Spleen (tissue), 11 donors: ENCODE measurements around the gene HLA-DQB1. TPM values are rescaled to one million over a fixed set of nuclear protein-coding genes. Genes with fewer than 3 reads are reported as not detected.

ENCODE experiments used
- DNase-seq: peaks from one replicate; pipeline ENCODE4 v3.0.0-alpha.2; 2020
- H3K27ac ChIP-seq, 8 donors: fragments of 200-600 bp; sonication (generic) in 7 of 8; 1 replicate in 4 of 8; 2 replicates in 4 of 8; pipeline versions ENCODE4 v1.5.0 to v1.8.0; 2016 to 2021; ENCODE audit warnings: inconsistent platforms in 4 of 8, mild to moderate bottlenecking in 4 of 8, moderate library complexity in 1 of 8
- H3K27me3 ChIP-seq, 7 donors: fragments of 200-600 bp; sonication (generic) in 6 of 7; replicated peaks in 1 of 7; 1 replicate in 4 of 7; 2 replicates in 3 of 7; pipeline versions ENCODE4 v1.5.0 to v1.8.0; 2016 to 2021; ENCODE audit warnings: inconsistent platforms in 3 of 7, mild to moderate bottlenecking in 1 of 7
- H3K36me3 ChIP-seq, 6 donors: fragments of 200-600 bp; sonication (generic) in 5 of 6; 1 replicate in 4 of 6; 2 replicates in 2 of 6; pipeline versions ENCODE4 v1.5.0 to v1.8.0; 2016 to 2021; ENCODE audit warnings: inconsistent platforms in 2 of 6
- H3K4me1 ChIP-seq, 6 donors: fragments of 200-600 bp; sonication (generic) in 5 of 6; 1 replicate in 3 of 6; 2 replicates in 3 of 6; pipeline versions ENCODE4 v1.5.0 to v1.8.0; 2016 to 2021; ENCODE audit warnings: inconsistent platforms in 3 of 6
- H3K4me3 ChIP-seq, 8 donors: fragments of 200-600 bp; sonication (generic) in 7 of 8; 1 replicate in 4 of 8; 2 replicates in 4 of 8; pipeline versions ENCODE4 v1.5.0 to v1.8.0; 2016 to 2021; ENCODE audit warnings: inconsistent platforms in 4 of 8, mild to moderate bottlenecking in 4 of 8, moderate library complexity in 2 of 8
- H3K9me3 ChIP-seq, 8 donors: fragments of 200-600 bp; sonication (generic) in 7 of 8; 1 replicate in 4 of 8; 2 replicates in 4 of 8; pipeline versions ENCODE4 v1.5.0 to v1.8.0; 2016 to 2021; ENCODE audit warnings: inconsistent platforms in 4 of 8
- POLR2A ChIP-seq, 3 donors: fragments of 450-650 bp; IDR thresholded peaks; one replicate each; pipeline ENCODE4 v1.5.1; 2017; ENCODE audit warnings: antibody characterized with exemption in 3 of 3, mild to moderate bottlenecking in 1 of 3
- POLR2AphosphoS5 ChIP-seq, 3 donors: sonication (generic); formaldehyde crosslinking; IDR thresholded peaks; one replicate each; pipeline ENCODE4 v1.5.1; 2017; ENCODE audit warnings: antibody characterized with exemption in 3 of 3
- WGBS, 5 donors: extraction: QIAGEN DNeasy Blood & Tissue Kit in 3 of 5; methylation state at CpG; one replicate each; pipeline versions ENCODE4 v1.1.5 to v1.1.7; 2013 to 2018; 5-methylcytosine and 5-hydroxymethylcytosine counted together
- intact Hi-C: fragments of 100-400 bp; cut with DNase I; formaldehyde crosslinking; loops from one replicate; pipeline ENCODE4 v1.15.0; 2023; ENCODE audit warnings: low total_unique reads
- polyA plus RNA-seq, 3 donors: library from polyadenylated mRNA; stranded (reverse); fragments of 200-250 nt; gene quantifications; one replicate each; pipeline ENCODE4 v1.2.1, GENCODE V29; 2013
- total RNA-seq, 7 donors: library from RNA; depleted of rRNA in 3 of 7; stranded (reverse); fragments of >200 nt in 3 of 7; fragmentation: NEBNext Ultra II Directional in 4 of 7; extraction: Animal tissue kit (Norgen Biotek cat#: 25700) in 4 of 7; gene quantifications; one replicate each; pipeline versions ENCODE4 v1.1.0 to v1.2.1, GENCODE V29; 2016 to 2021
- TF ChIP-seq, protein P1 (sequence below), 11 experiments: fragments of 200-600 bp in 7 of 11; fragments of 450-650 bp in 4 of 11; sonication (generic) in 4 of 11; IDR thresholded peaks in 8 of 11; conservative IDR thresholded peaks in 3 of 11; 1 replicate in 7 of 11; 2 replicates in 4 of 11; pipeline versions ENCODE4 v1.4.0 to v1.8.0; 2016 to 2021; ENCODE audit warnings: antibody characterized with exemption in 11 of 11, inconsistent platforms in 4 of 11, mild to moderate bottlenecking in 1 of 11
- donor health status: healthy with polysubstance abuse.
- donor health status: DM: no; HTN: no; CAD: no; lungs with moderate emphysema.
- donor health status: DM: no; HTN: no; CAD: no.
- donor health status: Bipolar disorder and iron deficiency.
- donor health status: healthy.
- donor health status: DM: no; HTN: no; CAD: no.
- donor health status: DM: yes; HTN: yes; CAD: no.

HLA-DQB1 gene
- total and polyA plus RNA-seq, 10 donors: 6.1 to 1,152 (median 165) TPM

- H3K9me3 ChIP-seq: peaks cover 0 to 12% (median 0%) of the 10 kb centered on the region in 8 donors
- peak overlapping the region; percentile 80 to 90 (median 84) for H3K27ac ChIP-seq
- peaks cover 0 to 22% (median 8%) of the 10 kb centered on the region in 6 donors for H3K4me1 ChIP-seq
- TF ChIP-seq POLR2A (IDR thresholded peaks at IDR 0.05) (no peak), POLR2AphosphoS5 (IDR thresholded peaks at IDR 0.05) (peak in 1 of 3 donors; percentile 68)
- TF ChIP-seq, protein P1, sequence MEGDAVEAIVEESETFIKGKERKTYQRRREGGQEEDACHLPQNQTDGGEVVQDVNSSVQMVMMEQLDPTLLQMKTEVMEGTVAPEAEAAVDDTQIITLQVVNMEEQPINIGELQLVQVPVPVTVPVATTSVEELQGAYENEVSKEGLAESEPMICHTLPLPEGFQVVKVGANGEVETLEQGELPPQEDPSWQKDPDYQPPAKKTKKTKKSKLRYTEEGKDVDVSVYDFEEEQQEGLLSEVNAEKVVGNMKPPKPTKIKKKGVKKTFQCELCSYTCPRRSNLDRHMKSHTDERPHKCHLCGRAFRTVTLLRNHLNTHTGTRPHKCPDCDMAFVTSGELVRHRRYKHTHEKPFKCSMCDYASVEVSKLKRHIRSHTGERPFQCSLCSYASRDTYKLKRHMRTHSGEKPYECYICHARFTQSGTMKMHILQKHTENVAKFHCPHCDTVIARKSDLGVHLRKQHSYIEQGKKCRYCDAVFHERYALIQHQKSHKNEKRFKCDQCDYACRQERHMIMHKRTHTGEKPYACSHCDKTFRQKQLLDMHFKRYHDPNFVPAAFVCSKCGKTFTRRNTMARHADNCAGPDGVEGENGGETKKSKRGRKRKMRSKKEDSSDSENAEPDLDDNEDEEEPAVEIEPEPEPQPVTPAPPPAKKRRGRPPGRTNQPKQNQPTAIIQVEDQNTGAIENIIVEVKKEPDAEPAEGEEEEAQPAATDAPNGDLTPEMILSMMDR (IDR thresholded peaks at IDR 0.05 in 8 of 11, conservative IDR thresholded peaks at IDR 0.05 in 3 of 11): peak in 6 of 11 experiments; percentile 30 to 74 (median 61)
- 0 to 24% (median 3%) methylated on average over 1 of the region's 1 CpG for WGBS, 5 donors
- peak; percentile 81 for DNase-seq
- H3K36me3 ChIP-seq: no peaks in the 10 kb centered on the region
- peak overlapping the region in 1 of 8 donors; percentile 4 for H3K4me3 ChIP-seq
- no peaks in the 10 kb centered on the region for H3K27me3 ChIP-seq
- intact Hi-C loops: no loop called here
These were observed 43.7 kb downstream of the HLA-DQB1 start for GRCh38 chr6:32622545-32623401.

DNA sequence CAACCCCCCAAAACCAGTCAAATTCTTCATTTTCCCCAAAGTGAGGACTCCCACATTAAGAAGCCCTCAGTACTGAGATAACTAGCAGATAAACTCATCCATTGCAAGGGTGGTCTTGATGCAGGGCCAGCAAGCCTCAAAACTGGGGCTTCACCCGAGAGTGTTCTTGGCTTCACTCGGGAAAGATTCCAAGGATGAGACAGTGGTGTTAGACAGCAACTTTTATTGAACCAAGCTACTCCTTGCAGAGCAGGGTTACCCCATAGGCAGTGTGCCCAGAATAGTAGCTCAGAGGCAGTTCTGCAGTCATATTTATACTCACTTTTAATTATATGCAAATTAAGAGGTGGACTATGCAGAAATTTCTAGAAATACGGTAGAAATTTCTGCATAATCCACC is 45.1 kb downstream of the HLA-DQB1 start:
- H3K4me1 ChIP-seq: peaks cover 0 to 19% (median 8%) of the 10 kb centered on the region in 6 donors
- WGBS, 5 donors: 35 to 66% (median 48%) methylated on average over 2 to 3 of the region's 3 CpGs
- no peaks in the 10 kb centered on the region for H3K36me3 ChIP-seq
- H3K27ac ChIP-seq: peak overlapping the region in 4 of 8 donors; percentile 84 to 90 (median 87)
- DNase-seq: no peak
- no peaks in the 10 kb centered on the region for H3K27me3 ChIP-seq
- H3K4me3 ChIP-seq: no peak overlapping the region
- intact Hi-C loops: no loop called here
- peaks cover 0 to 22% (median 0%) of the 10 kb centered on the region in 8 donors for H3K9me3 ChIP-seq
- no peak for TF ChIP-seq POLR2A (IDR thresholded peaks at IDR 0.05)
- TF ChIP-seq, protein P1 (IDR thresholded peaks at IDR 0.05 in 8 of 11, conservative IDR thresholded peaks at IDR 0.05 in 3 of 11): no peak
- no peak for TF ChIP-seq POLR2AphosphoS5 (IDR thresholded peaks at IDR 0.05)

- 47 to 98% (median 63%) methylated on average over 1 of the region's 1 CpG for WGBS, 5 donors
- no peak for TF ChIP-seq POLR2AphosphoS5 (IDR thresholded peaks at IDR 0.05)
- TF ChIP-seq, protein P1 (IDR thresholded peaks at IDR 0.05 in 8 of 11, conservative IDR thresholded peaks at IDR 0.05 in 3 of 11): no peak
- no peak for TF ChIP-seq POLR2A (IDR thresholded peaks at IDR 0.05)
- no peaks in the 10 kb centered on the region for H3K36me3 ChIP-seq
- no peak overlapping the region for H3K4me3 ChIP-seq
- no peak overlapping the region for H3K27ac ChIP-seq
- H3K9me3 ChIP-seq: peaks cover 0 to 22% (median 0%) of the 10 kb centered on the region in 8 donors
- no peak for DNase-seq
- intact Hi-C loops: no loop called here
- H3K27me3 ChIP-seq: no peaks in the 10 kb centered on the region
- H3K4me1 ChIP-seq: peaks cover 0 to 13% (median 5%) of the 10 kb centered on the region in 6 donors
These were observed 48.7 kb downstream of the HLA-DQB1 start for GRCh38 chr6:32617751-32618150.

- intact Hi-C loops: no loop called here
- Histone ChIP-seq H3K36me3 (no peaks in the 10 kb centered on the region), H3K27ac (no peak overlapping the region), H3K4me1 (peaks cover 0 to 4% (median 0%) of the 10 kb centered on the region in 6 donors), H3K27me3 (no peaks in the 10 kb centered on the region), H3K4me3 (no peak overlapping the region), H3K9me3 (peaks cover 0 to 22% (median 0%) of the 10 kb centered on the region in 8 donors)
- WGBS, 5 donors: 34 to 54% (median 41%) methylated on average over 3 of the region's 3 CpGs
- TF ChIP-seq POLR2A (IDR thresholded peaks at IDR 0.05) (no peak), POLR2AphosphoS5 (IDR thresholded peaks at IDR 0.05) (no peak)
- TF ChIP-seq, protein P1 (IDR thresholded peaks at IDR 0.05 in 8 of 11, conservative IDR thresholded peaks at IDR 0.05 in 3 of 11): no peak
- no peak for DNase-seq
These were observed 50.4 kb downstream of the HLA-DQB1 start for GRCh38 chr6:32615885-32616532.
